CD4-positive, alpha-beta T cell treated with Interleukin-1 beta for 1 hour (primary cell): ENCODE measurements around the gene SEC14L1.
"Not testable (repeated sequence)": the region's sequence is repeated elsewhere in the genome, so short reads cannot be mapped to it uniquely, and the experiment has no call there.

Experiments used
- DNase-seq, 2 donors: peaks; one replicate each; pipeline ENCODE4 v3.0.0-alpha.2; 2020 to 2022

Gene SEC14L1

DNA sequence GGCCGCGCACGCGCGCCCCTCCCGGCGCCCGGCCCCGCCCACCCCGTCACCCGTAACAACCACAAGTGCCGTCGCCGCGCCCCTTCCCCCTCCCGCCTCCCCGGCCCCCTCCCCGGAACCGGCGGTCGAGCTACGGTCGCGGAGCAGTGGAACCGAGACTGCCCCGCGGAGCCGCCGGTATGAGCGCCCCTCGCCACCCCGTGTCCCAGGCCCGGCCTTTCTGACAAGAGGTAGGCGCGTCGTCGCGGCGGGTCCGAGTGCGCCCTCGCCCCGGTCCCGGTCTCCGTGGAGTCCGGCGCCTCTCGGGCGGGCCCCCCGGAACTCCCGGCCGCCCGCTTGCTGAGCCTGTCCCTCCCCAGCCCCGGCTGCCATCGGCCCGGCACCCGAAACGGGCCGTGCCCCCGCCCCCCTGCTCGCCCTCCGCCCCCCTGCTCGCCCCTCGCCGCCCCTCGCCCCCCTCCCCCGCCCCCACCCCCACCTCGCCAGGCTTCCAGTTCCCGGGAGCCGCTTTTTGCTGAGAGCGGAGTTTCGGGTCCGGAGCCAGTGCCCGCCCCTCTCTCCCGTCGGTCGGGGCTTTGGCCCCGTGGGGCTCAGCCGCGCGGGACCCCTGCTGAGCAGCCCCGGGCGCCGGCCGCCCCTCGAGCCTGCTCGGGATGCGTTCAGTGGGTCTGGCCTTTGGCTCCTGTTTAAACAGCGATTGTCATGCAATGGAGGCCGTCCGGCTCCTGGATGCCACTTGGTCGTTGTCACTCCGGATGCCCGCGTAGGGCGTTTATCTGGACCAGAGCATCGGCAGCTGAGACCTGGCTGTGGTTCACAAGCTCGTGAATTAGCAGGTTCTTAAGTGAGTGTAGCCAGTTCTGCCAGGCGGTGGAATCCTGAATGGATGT, at the start of gene SEC14L1:
Gene SEC14L1 (plus strand): TSS at position 92 of the 890 bp plus-strand sequence. CDS start 2,628 bp downstream, outside the sequence.
- DNase-seq: peak; percentile 20 to 36

DNA sequence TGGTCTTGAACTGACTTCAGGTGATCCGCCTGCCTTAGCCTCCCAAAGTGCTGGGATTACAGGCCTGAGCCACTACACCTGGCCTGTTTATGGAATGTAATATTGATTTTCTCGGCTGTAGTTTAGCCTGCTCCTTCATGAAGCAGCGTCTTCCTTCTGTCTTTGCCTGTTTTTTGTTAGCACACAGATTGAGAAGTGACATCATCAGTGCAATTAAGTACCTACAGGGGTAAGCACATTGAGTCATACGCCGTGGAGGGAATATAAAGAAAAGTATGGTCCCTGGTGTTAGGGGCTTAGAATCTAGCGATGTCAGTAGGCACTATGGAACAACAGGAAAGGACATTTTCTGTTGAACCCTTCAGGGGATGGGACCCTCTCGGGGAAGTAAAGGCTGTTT, 48.7 kb upstream of the SEC14L1 start:
- DNase-seq: no peak

DNA sequence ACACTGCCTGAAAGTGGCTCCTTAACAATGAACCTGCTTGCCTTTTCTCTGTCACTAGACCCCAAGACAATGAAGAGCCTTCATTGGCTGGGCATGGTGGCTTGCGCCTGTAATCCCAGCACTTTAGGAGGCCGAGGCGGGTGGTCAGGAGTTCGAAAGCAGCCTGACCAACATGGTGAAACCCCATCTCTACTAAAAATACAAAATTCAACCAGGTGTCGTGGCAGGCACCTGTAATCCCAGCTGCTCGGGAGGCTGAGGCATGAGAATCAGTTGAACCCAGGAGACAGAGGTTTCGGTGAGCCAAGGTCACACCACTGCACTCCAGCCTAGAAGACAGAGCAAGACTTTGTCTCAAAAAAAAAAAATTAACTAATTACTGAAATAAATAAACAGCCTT, 45.3 kb upstream of the SEC14L1 start:
- no peak for DNase-seq

DNA sequence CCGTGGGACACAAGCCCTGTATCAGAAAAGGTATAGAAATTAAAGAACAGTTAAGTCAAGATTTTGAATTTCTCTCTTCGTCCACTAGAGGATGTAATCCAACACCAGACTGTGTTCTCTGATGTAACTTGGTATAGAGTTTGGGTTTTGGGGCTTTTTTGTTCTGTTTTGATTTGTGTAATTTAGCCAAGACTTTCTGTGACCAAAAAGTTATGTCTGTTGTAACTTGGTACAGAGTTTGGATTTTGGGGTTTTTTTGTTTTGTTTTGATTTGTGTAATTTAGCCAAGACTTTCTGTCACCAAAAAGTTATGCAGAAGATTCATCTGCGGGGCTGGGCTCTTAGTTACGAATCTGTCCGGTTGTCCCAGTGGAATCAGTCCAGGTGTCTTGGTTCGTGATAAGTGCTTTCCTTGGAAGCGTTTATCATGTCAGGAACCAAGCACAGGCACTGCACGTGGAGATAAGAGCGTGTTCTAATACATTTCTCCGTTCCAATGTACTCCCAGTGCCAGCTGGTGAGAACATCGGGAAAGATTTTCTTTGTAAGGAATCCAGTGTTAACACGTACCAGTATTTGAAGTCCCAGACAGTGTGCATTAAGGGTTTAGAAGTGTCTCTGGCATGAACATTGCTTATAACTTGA, 44.1 kb upstream of the SEC14L1 start:
- DNase-seq: peak in 1 of 2 donors; percentile 38

DNA sequence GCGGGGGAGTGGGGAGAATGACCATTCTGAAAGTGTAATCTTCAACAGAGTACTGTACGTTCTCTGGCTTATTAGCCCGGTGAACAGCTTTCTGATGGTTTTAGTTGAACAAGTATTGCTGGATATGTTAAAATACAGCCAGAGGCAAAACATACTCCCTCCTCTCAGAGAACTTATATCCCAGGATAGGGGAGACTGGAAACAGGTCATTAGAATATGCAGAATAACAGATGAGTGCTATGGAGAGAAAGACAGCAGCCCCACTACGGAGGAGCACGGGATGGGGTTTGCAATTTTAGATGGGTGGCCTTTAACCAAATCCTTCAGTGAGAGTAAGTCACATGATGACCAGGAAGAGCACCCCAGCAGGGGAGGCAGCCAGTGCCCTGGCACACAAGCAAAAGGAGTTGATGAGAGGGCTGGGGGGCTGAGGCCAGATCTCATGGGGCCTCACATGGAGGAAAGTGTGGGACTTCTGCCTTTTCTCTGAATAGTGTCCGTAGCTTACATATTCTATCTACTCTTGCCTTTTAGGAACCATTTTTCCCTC, 43.1 kb upstream of the SEC14L1 start:
- DNase-seq: no peak

DNA sequence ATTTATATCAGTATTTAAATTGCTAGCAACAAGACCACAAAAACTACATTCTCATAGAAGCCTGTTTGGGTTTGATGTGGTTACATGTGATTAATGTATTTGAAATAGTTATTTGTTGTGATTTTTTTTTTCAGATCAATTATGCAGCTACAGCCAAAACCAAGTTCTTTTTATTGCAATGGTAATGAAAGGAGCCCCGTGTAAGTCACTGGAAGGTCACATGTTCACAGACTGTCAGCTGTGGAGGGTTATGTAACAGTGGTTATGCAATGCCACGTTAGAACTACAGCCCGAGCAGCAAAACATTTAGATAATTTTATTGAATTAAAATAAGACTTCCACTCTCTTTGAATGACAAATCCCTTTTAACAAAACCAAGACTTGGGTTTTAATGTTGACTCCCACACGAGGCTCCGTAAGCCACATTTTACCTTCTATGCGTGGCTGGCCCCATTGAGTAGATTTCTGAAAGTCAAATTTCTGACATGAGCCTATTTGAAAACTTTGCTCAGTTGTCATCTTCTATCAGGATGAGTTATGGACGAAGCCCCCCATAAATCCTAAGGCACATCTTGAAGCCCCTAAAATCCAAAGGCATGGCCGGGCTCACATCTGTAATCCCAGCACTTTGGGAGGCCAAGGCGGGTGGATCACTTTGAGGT, 41.8 kb upstream of the SEC14L1 start:
- peak; percentile 47 to 62 for DNase-seq

DNA sequence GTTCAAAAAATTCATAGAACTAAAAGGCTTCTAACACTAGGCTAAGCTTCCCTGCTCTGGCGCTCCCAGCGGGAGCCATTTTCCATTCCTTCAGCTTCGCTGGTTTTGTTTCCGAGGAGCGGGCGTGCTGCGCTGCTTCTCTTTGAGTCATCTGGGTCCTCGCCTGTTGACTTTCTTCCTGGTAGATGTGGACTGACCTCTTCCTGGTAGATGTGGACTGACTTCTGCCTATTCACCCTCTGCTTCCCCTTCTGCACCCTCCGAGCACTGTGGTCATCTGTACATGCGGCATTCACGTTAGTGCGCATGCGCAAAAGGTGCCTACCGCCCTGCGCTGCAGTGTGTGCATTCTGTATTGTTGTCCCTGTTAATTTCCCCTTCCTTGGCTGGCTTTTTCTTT, 40.8 kb upstream of the SEC14L1 start:
- peak; percentile 17 to 83 for DNase-seq

DNA sequence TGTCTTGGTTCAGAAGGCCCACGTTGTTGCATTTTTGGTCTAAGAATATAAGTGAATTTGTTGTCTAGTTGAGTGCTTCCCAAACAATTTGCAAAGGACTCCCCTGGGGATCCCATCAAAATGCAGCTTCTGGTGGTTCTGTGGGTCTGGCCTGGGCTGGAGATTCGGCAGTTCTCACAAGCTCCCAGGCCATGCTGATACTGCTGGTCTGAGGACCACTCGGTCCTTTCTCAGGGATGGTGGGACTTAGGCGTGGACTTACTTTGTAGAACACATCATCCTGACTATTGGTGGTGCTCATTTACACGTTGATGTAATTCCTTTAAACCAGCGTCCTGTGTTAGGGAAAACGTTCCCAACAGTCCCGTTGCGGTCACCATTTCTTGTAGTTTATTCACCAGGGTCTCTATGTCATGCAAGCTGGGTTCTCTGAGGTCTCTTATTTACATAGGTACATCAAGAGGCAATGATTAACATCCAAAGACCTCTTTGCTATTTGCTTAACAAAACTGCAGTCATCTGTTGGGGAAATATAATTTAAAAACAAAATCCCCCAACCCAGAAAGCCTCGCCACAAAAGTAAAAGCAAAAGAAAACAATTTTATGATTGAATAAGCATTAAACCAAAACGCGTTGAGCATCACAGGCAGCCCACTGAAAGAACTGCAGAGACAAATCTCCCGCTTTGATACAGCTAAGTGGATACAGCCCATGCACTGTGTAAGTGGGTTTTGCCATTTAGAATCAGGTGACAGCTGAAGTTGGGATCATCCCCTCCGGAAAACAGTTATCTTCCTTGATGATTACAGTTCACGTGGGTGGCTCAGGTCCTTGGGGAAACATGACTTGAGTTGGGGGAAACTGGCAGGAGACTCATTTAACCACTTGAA, 39.0 kb upstream of the SEC14L1 start:
- DNase-seq: no peak

DNA sequence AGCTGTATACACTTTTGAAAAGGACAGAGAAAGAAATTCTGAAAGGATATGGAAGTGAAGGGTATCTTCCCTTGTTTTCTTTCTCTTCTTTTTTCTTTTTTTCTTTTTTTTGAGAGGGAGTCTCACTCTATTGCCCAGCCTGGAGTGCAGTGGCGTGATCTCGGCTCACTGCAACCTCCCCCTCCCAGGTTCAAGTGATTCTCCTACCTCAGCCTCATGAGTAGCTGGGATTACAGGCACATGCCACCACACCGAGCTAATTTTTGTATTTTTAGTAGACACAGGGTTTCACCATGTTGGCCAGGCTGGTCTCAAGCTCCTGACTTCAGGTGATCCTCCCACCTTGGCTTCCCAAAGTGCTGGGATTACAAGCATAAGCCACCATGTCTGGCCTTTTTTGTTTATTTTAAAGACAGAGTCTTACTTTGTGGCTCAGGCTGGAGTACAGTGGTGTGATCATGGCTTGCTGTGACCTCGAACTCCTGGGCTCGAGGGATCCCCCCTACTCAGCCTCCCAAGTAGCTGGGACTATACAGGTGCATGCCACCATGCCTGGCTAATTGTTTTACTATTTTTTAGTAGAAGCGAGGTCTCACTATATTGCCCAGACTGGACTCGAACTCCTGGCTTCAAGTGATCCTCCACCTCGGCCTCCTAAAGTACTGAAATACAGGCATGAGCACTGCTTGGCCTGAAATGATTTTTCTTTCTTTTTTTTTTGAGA, 38.2 kb upstream of the SEC14L1 start:
- not testable (repeated sequence) for DNase-seq

DNA sequence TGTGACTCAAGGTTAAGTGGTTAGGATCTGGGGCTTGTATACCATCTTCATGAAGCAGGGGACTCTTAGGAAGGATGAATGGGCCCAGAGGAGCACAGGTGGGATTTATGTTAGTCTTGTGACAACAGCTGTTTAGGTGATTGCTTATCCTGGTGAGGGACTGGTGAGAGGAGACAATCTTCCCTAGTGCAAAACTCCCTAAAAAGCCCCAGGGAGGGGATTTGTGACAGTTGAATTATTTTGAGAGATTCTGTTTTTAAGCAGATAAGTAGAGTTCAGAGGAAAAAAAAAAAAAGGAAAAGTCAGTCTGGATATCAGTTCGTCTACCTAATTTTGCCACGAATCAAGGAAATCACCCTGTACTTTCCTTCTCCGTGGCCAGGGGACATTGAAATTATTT, 35.1 kb upstream of the SEC14L1 start:
- DNase-seq: no peak

DNA sequence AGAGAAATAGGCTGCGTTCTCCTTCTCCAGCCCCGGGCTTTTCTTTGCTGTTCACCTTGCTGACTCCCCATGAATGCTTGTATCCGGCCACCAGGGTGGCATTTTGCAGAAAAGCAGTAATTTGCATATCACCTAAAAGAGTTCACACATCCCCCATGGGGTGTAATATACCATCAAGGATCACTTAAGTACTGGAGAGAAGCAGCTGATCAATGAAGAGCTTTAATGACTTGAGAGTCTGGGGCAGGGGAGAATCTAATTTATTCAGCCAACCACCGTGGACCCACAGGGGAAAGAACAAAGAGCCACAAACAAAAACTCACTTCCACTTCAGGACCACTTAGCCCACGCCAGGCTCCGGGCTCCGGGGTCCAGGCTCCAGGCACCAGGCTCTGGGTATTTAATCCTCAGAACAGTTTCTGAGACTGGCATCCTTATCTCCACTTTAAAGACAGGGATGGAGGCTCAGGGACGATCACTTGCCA, 33.9 kb upstream of the SEC14L1 start:
- peak in 1 of 2 donors; percentile 24 for DNase-seq

DNA sequence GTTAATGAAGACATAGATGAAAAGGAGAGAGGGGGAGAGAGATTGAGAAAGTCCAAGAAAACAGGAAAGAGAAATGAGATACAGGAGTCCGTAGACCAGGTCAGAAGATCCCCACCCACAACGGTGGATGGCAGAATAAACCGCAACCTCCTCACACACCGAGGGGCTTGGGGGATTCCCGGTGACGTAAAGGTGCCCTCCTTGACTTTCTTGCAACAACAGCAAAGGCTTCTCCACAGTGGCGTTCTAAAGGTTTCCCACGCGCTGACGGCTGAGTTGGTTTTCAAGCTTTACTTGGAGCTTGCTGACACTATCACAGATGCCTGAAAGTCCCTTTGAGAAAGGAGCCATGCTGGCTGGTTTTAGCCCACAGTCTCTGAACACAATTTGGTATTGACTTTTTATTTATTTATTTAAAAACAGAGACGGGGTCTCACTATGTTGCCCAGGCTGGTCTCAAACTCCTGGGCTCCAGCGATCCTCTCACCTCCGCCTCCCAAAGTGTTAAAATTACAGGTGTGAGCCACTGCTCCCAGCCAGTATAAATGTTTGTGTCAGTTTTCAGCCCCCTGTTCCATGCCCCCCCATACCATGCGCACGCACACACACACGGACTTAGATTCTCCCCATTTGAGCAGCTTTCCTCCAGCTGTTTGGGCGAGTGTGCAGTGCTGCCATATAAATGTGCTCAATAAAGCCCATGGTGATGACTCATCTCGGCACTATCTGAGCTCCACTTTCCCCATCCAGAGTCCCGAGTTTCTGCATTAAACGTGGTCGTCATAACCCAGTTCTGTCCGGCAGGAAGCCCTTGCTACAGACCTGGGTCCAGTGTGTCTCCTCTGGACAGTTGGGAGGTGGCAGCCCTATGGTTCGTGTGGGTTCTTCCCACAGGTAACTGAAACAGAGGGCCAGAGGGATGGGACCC, 33.0 kb upstream of the SEC14L1 start:
- DNase-seq: peak; percentile 61 to 71

DNA sequence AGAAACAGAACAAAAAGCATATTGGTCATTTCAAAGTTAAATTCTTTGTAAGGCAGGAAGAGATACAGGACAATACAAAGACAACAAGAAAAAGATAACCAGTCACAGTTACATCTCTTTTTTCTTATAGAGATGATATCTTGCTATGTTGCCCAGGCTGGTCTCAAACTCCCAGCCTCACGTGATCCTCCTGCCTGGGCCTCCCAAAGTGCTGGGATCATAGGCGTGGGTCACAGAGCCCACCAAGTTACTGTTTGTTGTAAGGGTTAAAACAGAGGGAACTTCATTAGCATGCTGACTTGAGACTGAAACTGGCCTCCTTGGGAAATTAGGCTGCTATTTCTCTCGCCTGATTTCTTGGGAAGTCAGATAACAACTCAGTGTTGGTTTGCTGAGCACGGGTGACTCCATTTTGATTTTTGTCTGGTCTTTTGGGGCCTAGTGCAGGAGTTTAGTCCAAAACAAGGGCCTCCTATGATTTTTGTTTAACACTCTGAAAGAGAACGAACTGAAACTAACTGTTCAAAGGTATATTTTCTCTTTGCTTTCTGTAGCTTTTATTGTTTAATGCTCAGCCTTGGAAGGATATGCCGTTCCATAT, 31.5 kb upstream of the SEC14L1 start:
- DNase-seq: no peak

DNA sequence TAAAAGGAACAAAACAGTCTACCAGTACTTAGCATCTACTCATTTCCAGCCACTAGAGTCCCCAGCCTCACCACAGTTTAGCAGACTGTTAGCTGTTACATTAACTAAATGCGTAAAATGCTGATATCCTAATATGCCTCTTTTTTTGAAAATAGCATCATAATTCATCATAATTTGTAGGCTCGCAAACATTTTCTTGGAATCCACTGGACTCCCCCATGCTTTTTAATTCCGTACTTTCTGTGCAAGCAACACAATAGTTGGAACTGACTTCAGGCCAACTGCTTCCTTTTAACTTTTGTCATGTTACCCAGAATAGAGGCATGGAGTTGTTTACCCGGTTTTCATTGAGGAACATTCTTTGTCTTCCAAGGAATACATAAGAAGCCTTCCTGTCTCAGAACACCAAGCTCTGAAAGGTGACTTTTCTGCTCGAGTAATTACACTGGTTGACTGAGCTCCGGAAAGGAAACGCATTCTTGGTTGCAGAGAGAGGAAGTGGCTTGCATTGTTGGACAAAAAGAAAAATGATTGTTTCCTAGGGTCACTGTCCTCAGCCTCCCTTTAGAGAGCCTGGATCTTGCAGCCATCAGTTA, 30.9 kb upstream of the SEC14L1 start:
- no peak for DNase-seq

DNA sequence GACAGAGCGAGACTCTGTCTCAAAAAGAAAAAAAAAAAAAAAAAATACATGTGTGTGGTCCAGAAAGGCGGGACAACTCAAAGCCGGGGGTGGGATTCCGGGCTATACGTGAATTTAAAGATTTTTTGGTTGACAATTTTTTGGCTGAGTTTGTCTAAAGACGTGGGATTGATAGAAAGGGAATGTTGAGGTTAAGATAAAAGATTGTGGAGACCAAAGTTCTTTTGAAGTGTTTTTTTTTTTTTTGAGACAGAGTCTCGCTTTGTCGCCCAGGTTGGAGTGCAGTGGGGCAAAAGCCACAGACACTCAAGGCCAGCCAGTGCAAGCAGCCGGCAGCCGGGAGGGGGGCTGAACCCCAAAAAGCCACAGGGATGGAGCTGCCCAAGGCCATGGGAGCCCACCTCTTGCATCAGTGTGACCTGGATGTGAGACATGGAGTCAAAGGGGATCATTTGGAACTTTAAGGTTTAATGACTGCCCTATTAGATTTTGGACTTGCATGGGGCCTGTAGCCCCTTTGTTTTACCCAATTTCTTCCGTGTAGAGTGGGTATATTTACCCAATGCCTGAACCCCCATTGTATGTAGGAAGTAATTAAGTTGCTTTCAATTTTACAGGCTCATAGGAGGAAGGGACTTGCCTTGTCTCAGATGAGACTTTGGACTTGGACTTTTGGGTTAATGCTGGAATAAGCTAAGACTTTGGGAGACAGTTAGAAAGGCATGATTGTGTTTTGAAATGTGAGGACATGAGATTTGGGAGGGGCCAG, 29.4 kb upstream of the SEC14L1 start:
- not testable (repeated sequence) for DNase-seq

DNA sequence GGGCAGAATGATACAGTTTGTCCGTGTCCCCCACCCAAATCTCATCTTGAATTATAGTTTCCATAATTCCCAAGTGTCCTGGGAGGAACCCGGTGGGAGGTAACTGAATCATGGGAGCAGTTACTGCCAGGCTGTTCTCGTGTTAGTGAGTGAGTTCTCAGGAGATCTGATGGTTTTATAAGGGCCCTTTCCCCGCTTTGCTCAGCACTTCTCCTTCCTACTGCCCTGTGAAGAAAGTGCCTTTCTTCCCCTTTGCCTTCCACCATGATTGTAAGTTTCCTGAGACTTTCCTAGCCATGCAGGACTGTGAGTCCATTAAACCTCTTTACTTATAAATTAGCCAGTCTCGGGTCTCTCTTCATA, 28.9 kb upstream of the SEC14L1 start:
- DNase-seq: no peak

DNA sequence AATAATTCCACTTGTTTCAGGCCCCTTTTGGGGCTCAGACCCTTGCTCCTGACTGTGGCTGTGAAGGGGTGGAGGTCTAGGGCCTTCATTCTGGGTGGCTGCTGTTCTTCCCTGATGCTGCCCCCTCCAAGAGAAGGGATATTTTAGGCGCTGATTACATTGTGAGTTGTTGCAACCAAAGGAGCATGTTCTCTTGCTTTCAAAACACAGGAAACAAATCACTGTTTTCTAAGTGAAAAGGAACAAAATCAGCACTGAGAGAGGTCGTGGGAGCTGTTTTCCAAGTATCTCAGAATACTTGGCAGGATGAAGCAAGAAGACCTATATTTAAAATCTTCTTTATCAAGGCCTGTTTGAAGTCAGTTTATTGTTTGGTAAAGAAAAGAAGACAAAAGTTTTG, 25.3 kb upstream of the SEC14L1 start:
- DNase-seq: no peak

DNA sequence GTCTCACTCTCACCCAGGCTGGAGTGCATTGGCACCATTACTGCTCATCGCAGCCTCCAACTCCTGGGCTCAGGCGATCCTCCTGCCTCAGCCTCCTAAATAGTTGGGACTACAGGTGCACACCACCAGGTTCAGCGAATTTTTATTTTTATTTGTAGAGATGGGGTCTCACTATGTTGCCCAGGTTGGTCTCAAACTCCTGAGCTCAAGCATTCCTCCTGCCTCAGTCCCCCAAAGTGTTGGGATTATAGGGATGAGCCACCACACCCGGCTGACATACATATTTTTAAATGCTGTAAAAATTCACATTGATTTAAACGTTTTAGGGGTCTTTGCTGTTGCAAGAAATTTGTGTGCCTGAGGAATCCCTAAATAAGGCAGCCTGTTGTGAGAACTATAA, 24.8 kb upstream of the SEC14L1 start:
- DNase-seq: no peak

DNA sequence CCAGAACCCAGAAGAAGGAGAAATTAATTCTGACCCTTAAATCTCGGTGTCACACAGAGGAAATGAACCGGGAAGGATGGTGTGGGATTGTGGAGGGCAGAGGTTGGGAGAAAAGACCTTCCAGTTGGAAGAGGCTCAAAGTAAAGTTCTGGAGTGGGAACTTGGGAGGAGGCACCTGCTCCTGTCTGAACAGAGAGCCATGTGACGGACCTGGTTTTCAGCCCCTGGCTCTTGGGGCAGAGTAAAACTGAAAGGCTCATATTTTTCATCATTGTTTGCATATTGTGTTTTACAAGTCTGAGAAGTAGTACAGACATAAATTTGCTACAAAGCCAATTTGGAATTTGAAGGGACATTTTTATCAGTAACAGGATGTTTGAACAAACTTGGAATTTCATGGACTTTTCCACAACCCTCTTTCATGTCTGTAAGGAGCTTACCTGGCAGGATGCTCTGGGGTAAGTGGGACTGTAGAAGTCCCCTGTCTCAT, 24.4 kb upstream of the SEC14L1 start:
- DNase-seq: no peak
